OCI-LY1 (cell line): Measurements from ENCODE around the gene CACNA2D1.

ENCODE experiments used
- CTCF ChIP-seq: fragments of 200-600 bp; sonication (generic), shearing (Covaris generic); IDR thresholded peaks from 2 replicates; pipeline ENCODE4 v1.5.1; 2017; ENCODE audit warnings: mild to moderate bottlenecking, antibody characterized with exemption, low read length, moderate library complexity, mixed read lengths
- EZH2 ChIP-seq: fragments of 200-600 bp; sonication (generic), shearing (Covaris generic); IDR thresholded peaks from 2 replicates; pipeline ENCODE4 v1.8.0; 2017; ENCODE audit warnings: borderline replicate concordance, mixed run types, mild to moderate bottlenecking, antibody characterized with exemption, low read length, moderate library complexity, mixed read lengths

GRCh38 chr7:82284936-82285519 is 158.5 kb downstream of the CACNA2D1 start:
- TF ChIP-seq CTCF: no peak
- no peak for TF ChIP-seq EZH2
